T-helper 2 cell treated with Interferon-gamma antibody and Interleukin-4, amounts not matched to agents 5 μg/mL and 100 μg/mL, for 36 hours (primary cell): ENCODE results near the gene SCN7A.
"Not testable (repeated sequence)": the region's sequence is repeated elsewhere in the genome, so short reads cannot be mapped to it uniquely, and the experiment has no call there.

ENCODE experiments used
- DNase-seq: peaks from one replicate; pipeline ENCODE4 v3.0.0; 2021; ENCODE audit warnings: low spot score
- H3K27ac Mint-ChIP-seq: one replicate; pipeline ENCODE4 v1.8.0; 2021; ENCODE audit warnings: mild to moderate bottlenecking, mixed read lengths
- H3K27me3 Mint-ChIP-seq: one replicate; pipeline ENCODE4 v1.8.0; 2021; ENCODE audit warnings: low read depth, mixed read lengths
- H3K36me3 Mint-ChIP-seq: one replicate; pipeline ENCODE4 v1.8.0; 2021; ENCODE audit warnings: low read depth, mixed read lengths
- H3K4me1 Mint-ChIP-seq: one replicate; pipeline ENCODE4 v1.8.0; 2021; ENCODE audit warnings: low read depth, mixed read lengths
- H3K4me3 Mint-ChIP-seq: one replicate; pipeline ENCODE4 v1.8.0; 2022; ENCODE audit warnings: mild to moderate bottlenecking, moderate library complexity, mixed read lengths
- H3K9me3 Mint-ChIP-seq: one replicate; pipeline ENCODE4 v1.8.0; 2021; ENCODE audit warnings: mixed read lengths

SCN7A gene

GRCh38 chr2:166436976-166437375, 57.1 kb downstream of the SCN7A start:
- Mint-ChIP-seq H3K4me1 (no peaks in the 10 kb centered on the region), H3K36me3 (no peaks in the 10 kb centered on the region), H3K27ac (no peak overlapping the region), H3K27me3 (no peaks in the 10 kb centered on the region), H3K4me3 (no peak overlapping the region), H3K9me3 (no peaks in the 10 kb centered on the region)
- no peak for DNase-seq

GRCh38 chr2:166436189-166436588, 57.9 kb downstream of the SCN7A start:
- Mint-ChIP-seq H3K4me1 (no peaks in the 10 kb centered on the region), H3K4me3 (no peak overlapping the region), H3K9me3 (no peaks in the 10 kb centered on the region), H3K36me3 (no peaks in the 10 kb centered on the region), H3K27me3 (no peaks in the 10 kb centered on the region), H3K27ac (no peak overlapping the region)
- DNase-seq: no peak

- no peak overlapping the region for H3K4me3 Mint-ChIP-seq
- no peaks in the 10 kb centered on the region for H3K9me3 Mint-ChIP-seq
- no peak overlapping the region for H3K27ac Mint-ChIP-seq
- no peaks in the 10 kb centered on the region for H3K36me3 Mint-ChIP-seq
- no peaks in the 10 kb centered on the region for H3K4me1 Mint-ChIP-seq
- DNase-seq: no peak
- H3K27me3 Mint-ChIP-seq: no peaks in the 10 kb centered on the region
These were observed 59.6 kb downstream of the SCN7A start for GRCh38 chr2:166434491-166434890.

- H3K4me1 Mint-ChIP-seq: no peaks in the 10 kb centered on the region
- H3K27ac Mint-ChIP-seq: no peak overlapping the region
- H3K9me3 Mint-ChIP-seq: no peaks in the 10 kb centered on the region
- H3K4me3 Mint-ChIP-seq: no peak overlapping the region
- no peaks in the 10 kb centered on the region for H3K36me3 Mint-ChIP-seq
- H3K27me3 Mint-ChIP-seq: no peaks in the 10 kb centered on the region
- DNase-seq: no peak
These were observed 60.6 kb downstream of the SCN7A start for GRCh38 chr2:166433457-166433856.

DNA sequence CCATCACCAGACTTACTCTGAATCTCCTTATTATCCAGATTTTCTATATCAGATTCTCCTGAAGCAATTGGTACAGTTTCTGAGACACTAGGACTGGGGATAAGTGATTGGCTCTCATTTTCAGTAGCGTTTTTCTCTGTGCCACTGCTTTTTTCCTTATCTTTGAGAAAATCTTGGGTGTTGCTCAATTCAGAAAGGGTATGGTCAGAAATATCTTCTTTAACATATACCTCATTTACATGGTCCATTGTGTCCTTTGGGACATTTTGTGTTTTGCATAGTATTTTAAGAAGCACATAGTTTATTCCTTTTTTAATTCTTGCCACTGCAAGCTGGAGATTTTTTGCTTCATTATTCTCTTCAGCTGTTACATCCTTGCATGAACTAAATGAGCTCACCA, 61.7 kb downstream of the SCN7A start:
- Mint-ChIP-seq H3K4me1 (no peaks in the 10 kb centered on the region), H3K27ac (no peak overlapping the region), H3K9me3 (no peaks in the 10 kb centered on the region), H3K27me3 (no peaks in the 10 kb centered on the region), H3K36me3 (no peaks in the 10 kb centered on the region), H3K4me3 (no peak overlapping the region)
- no peak for DNase-seq

GRCh38 chr2:166424841-166425240, 69.2 kb downstream of the SCN7A start:
- H3K36me3 Mint-ChIP-seq: no peaks in the 10 kb centered on the region
- H3K4me3 Mint-ChIP-seq: no peak overlapping the region
- DNase-seq: no peak
- no peaks in the 10 kb centered on the region for H3K9me3 Mint-ChIP-seq
- no peak overlapping the region for H3K27ac Mint-ChIP-seq
- no peaks in the 10 kb centered on the region for H3K4me1 Mint-ChIP-seq
- H3K27me3 Mint-ChIP-seq: no peaks in the 10 kb centered on the region

GRCh38 chr2:166419616-166419934, 74.5 kb downstream of the SCN7A start:
- no peak overlapping the region for H3K27ac Mint-ChIP-seq
- H3K27me3 Mint-ChIP-seq: no peaks in the 10 kb centered on the region
- no peak for DNase-seq
- H3K4me3 Mint-ChIP-seq: no peak overlapping the region
- H3K4me1 Mint-ChIP-seq: no peaks in the 10 kb centered on the region
- no peaks in the 10 kb centered on the region for H3K9me3 Mint-ChIP-seq
- no peaks in the 10 kb centered on the region for H3K36me3 Mint-ChIP-seq

- Mint-ChIP-seq H3K4me3 (no peak overlapping the region), H3K9me3 (no peaks in the 10 kb centered on the region), H3K27me3 (no peaks in the 10 kb centered on the region), H3K4me1 (no peaks in the 10 kb centered on the region), H3K27ac (no peak overlapping the region), H3K36me3 (no peaks in the 10 kb centered on the region)
- DNase-seq: no peak
These were observed 75.0 kb downstream of the SCN7A start for GRCh38 chr2:166418853-166419615.

DNA sequence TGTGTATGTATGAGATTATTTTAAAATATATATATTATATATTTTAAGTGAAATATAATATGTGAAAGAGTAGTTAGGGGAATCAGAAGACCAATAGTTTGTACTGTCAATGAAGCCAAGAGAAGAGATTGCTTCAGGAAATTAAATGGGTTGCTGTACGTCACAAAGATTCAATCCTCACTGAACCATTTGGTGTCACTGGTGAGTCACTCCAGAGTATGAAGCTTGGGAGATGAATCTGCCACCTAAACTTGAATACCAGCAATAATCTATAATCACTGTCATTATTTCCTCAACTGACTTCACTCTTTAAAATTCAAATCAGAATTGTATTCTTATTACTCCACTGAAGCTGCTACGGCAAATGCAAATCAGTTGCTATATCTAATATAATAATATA, 76.4 kb downstream of the SCN7A start:
- Mint-ChIP-seq H3K27ac (no peak overlapping the region), H3K36me3 (no peaks in the 10 kb centered on the region), H3K9me3 (no peaks in the 10 kb centered on the region), H3K4me3 (no peak overlapping the region), H3K27me3 (no peaks in the 10 kb centered on the region), H3K4me1 (no peaks in the 10 kb centered on the region)
- no peak for DNase-seq

DNA sequence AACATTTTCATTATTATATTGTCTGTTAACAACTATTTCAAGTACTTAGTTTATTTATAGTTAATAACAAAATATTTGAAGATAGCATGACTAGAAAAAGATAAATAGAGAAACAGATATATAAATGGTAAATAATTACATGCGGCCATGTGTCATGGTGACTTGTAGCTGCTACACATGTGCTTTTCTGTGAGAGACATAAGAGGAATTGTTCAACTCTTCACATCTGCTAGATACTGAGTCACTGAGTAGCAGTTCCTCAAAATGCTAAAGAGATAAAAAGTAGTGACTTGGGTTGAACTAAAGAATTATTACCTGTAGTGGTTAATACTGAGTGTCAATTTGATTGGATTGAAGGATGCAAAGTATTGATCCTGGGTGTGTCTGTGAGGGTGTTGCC, 80.8 kb downstream of the SCN7A start:
- Mint-ChIP-seq H3K27ac (no peak overlapping the region), H3K4me3 (no peak overlapping the region), H3K4me1 (no peaks in the 10 kb centered on the region), H3K36me3 (no peaks in the 10 kb centered on the region), H3K9me3 (no peaks in the 10 kb centered on the region), H3K27me3 (no peaks in the 10 kb centered on the region)
- DNase-seq: no peak

DNA sequence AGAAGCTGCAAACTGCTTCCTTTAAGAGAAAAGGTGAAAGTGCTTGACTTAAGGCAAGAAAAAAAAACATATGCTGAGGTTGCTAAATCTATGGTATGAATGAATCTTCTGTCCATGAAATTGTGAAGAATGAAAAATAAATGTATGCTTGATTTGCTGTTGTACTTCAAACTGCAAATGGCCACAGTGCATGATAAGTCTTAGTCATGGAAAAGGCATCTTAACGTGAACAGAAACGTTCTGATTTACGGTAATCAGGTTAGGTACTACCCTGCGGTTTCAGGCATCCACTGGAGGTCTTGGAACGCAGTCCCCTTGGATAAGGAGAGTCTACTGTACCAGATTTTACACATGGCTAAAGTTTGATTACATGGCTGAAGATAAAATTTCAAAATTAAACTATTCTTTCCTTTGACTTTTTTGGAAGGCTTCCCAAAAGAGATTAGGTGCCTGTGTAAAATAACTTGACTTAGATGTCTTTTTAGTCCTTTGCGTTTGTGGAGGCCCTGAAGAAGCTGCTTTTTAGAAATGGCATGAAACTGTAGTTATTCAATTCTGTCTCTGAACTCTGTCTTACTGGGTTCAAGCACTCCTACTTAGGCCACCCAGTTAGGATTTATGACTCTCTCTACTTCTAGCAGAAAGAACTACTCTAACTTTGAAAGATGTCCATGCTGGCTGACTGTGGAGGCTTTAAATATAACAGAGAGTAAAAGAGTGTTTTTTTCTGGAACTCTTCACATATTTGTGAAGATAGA, 82.4 kb downstream of the SCN7A start:
- no peaks in the 10 kb centered on the region for H3K27me3 Mint-ChIP-seq
- DNase-seq: no peak

DNA sequence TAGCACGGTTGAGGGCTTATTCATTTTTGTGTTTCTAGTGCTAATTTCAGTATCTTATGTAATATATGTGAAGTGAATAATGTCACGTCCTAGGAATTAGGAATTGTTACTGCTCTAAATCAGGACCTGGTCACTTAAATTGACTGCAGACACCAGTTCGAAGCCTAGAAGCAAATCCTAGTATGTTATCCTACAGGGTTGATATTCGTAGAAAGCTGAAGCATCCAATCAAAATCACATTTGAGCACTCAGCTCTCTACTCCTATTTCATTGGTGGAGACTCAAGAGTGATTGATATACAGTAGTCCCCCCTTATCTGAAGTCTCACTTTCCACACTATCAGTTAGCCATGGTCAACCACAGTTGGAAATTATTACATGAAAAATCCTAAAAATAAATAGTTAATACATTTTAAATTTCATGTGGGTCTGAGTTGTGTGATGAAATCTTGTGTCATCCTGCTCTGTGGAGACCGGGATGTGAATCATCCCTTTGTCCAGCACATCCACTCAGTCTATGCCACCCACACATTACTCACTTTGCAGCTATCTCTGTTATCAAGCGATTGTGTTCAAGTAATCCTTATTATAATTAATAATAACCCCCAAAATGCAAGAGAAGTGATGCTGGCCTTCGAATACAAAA, 83.1 kb downstream of the SCN7A start:
- Mint-ChIP-seq H3K27ac (no peak overlapping the region), H3K4me1 (no peaks in the 10 kb centered on the region), H3K9me3 (no peaks in the 10 kb centered on the region), H3K27me3 (no peaks in the 10 kb centered on the region), H3K4me3 (no peak overlapping the region), H3K36me3 (no peaks in the 10 kb centered on the region)
- DNase-seq: no peak

More for the DNA sequence above, 82.4 kb downstream of the SCN7A start:
- Mint-ChIP-seq H3K36me3 (no peaks in the 10 kb centered on the region), H3K27ac (no peak overlapping the region), H3K4me1 (no peaks in the 10 kb centered on the region), H3K9me3 (no peaks in the 10 kb centered on the region), H3K4me3 (no peak overlapping the region)

DNA sequence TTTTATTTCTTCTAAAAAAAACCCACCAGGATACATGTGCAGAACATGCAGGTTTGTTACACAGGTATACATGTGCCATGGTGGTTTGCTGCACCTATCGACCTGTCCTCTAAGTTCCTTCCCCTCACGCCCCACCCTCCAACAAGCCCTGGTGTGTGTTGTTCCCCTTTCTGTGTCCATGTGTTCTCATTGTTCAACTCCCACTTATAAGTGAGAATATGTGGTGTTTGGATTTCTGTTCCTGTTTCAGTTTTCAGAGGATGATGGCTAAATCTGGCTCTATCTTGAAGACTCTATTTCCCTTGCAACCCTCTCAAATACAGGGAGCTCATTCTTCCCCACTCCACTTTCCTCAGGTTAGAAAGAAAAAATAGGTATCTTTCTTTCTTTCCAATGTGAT, 86.3 kb downstream of the SCN7A start:
- H3K27ac Mint-ChIP-seq, H3K36me3 Mint-ChIP-seq, H3K9me3 Mint-ChIP-seq, H3K4me1 Mint-ChIP-seq, DNase-seq, H3K27me3 Mint-ChIP-seq, H3K4me3 Mint-ChIP-seq: not testable (repeated sequence)

DNA sequence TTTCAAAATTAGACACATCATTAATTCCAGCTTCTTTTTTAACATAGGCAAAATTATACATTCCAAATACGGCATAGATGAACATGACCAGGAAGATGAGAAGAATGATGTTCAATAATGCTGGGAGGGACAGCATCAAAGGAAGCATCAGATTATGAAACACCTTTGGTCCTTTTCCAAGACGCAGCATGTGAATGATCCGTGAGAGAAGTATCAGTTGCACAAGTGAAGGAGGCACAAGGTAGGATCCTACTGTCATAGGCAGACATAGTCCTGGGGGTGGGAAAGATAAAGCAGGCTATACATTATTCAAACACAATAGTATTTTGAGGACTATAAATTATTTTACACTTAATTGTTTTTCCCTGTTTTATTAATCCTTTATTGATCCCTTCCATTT, 87.7 kb downstream of the SCN7A start:
- Mint-ChIP-seq H3K4me3 (no peak overlapping the region), H3K36me3 (no peaks in the 10 kb centered on the region), H3K4me1 (no peaks in the 10 kb centered on the region), H3K27me3 (no peaks in the 10 kb centered on the region), H3K27ac (no peak overlapping the region), H3K9me3 (no peaks in the 10 kb centered on the region)
- DNase-seq: no peak
